ENCODE results near the gene TWSG1.

- TF ChIP-seq POLR2AphosphoS5 (IDR thresholded peaks at IDR 0.05) = no peak
- no peak for TF ChIP-seq CTCF (IDR thresholded peaks at IDR 0.05 in 8 of 11, conservative IDR thresholded peaks at IDR 0.05 in 3 of 11)
These were observed 13.5 kb upstream of the TWSG1 start for GRCh38 chr18:9321017-9321452.
